HepG2 (cell line): ENCODE measurements around the gene GLYR1. TPM values are rescaled to one million over a fixed set of nuclear protein-coding genes. Genes with fewer than 3 reads are reported as not detected.
A peak's percentile ranks its signal among the peaks of the same experiment; 100 is the strongest.

ENCODE experiments used
- ATAD3A ChIP-seq: sonication (generic); formaldehyde crosslinking; IDR thresholded peaks from 2 replicates; pipeline ENCODE4 v1.4.0; 2020; ENCODE audit warnings: missing genetic modification reagents
- CHCHD3 ChIP-seq: sonication (generic); formaldehyde crosslinking; IDR thresholded peaks from 2 replicates; pipeline ENCODE4 v1.8.0; 2022; ENCODE audit warnings: mild to moderate bottlenecking, missing genetic modification reagents, moderate library complexity
- DBP ChIP-seq: sonication (generic); formaldehyde crosslinking; IDR thresholded peaks from 2 replicates; pipeline ENCODE4 v1.4.0; 2020; ENCODE audit warnings: missing genetic modification reagents; ENCODE audit errors: not compliant biosample characterization
- DMAP1 ChIP-seq: IDR thresholded peaks from 2 replicates; pipeline ENCODE4 v1.6.1; 2016
- IKZF1 ChIP-seq: fragments of 450-650 bp; IDR thresholded peaks from 2 replicates; pipeline ENCODE4 v1.7.1; 2016
- JUN ChIP-seq: sonication (generic); formaldehyde crosslinking; IDR thresholded peaks from 2 replicates; pipeline ENCODE4 v1.4.0; 2020; ENCODE audit warnings: mild to moderate bottlenecking, missing genetic modification reagents
- MEIS2 ChIP-seq: sonication (generic); formaldehyde crosslinking; IDR thresholded peaks from 2 replicates; pipeline ENCODE4 v1.9.0; 2021; ENCODE audit warnings: mild to moderate bottlenecking, missing genetic modification reagents
- NFAT5 ChIP-seq: sonication (generic); formaldehyde crosslinking; IDR thresholded peaks from 2 replicates; pipeline ENCODE4 v1.4.0; 2020; ENCODE audit warnings: missing genetic modification reagents
- NFRKB ChIP-seq: fragments of 450-650 bp; IDR thresholded peaks from 2 replicates; pipeline ENCODE4 v1.6.1; 2017
- PREB ChIP-seq: sonication (generic); formaldehyde crosslinking; IDR thresholded peaks from 2 replicates; pipeline ENCODE4 v1.4.0; 2020; ENCODE audit warnings: missing genetic modification reagents
- PRMT3 ChIP-seq: sonication (generic); formaldehyde crosslinking; IDR thresholded peaks from 2 replicates; pipeline ENCODE4 v1.8.1; 2022; ENCODE audit warnings: low read depth, mild to moderate bottlenecking, moderate library complexity, missing genetic modification reagents, borderline replicate concordance
- SATB2 ChIP-seq: sonication (generic); formaldehyde crosslinking; IDR thresholded peaks from 2 replicates; pipeline ENCODE4 v1.5.0; 2020; ENCODE audit warnings: missing genetic modification reagents
- SIN3A ChIP-seq: IDR thresholded peaks from 2 replicates; pipeline ENCODE4 v1.6.1; 2011; ENCODE audit warnings: low read depth, mild to moderate bottlenecking, control low read depth, low read length, borderline replicate concordance
- SPEN ChIP-seq: sonication (generic); formaldehyde crosslinking; IDR thresholded peaks from 2 replicates; pipeline ENCODE4 v1.5.1; 2020; ENCODE audit warnings: low read depth, mild to moderate bottlenecking, missing genetic modification reagents
- UBTF ChIP-seq: sonication (generic); formaldehyde crosslinking; IDR thresholded peaks from 2 replicates; pipeline ENCODE4 v1.4.0; 2020; ENCODE audit warnings: mild to moderate bottlenecking, missing genetic modification reagents
- ZBTB25 ChIP-seq: IDR thresholded peaks from 2 replicates; pipeline ENCODE4 v1.6.1; 2018; ENCODE audit warnings: missing genetic modification reagents
- ZFP37 ChIP-seq: sonication (generic); formaldehyde crosslinking; IDR thresholded peaks from 2 replicates; pipeline ENCODE4 v1.4.0; 2020; ENCODE audit warnings: missing genetic modification reagents, borderline replicate concordance
- ZNF510 ChIP-seq: sonication (generic); formaldehyde crosslinking; IDR thresholded peaks from 2 replicates; pipeline ENCODE4 v1.4.0; 2020; ENCODE audit warnings: low read depth, mild to moderate bottlenecking, missing genetic modification reagents
- ZNF614 ChIP-seq: IDR thresholded peaks from 2 replicates; pipeline ENCODE4 v1.6.1; 2018; ENCODE audit warnings: missing biosample characterization, missing genetic modification reagents, inconsistent platforms, borderline replicate concordance
- polyA plus RNA-seq, 8 experiments: library from polyadenylated mRNA; depleted of rRNA in 3 of 8; stranded (reverse) in 7 of 8; unstranded in 1 of 8; fragments of >200 nt; fragmentation: Illumina TruSeq in 4 of 8; extraction: Trizol in 4 of 8; gene quantifications; 2 replicates each; pipeline versions ENCODE4 v1.2.1 to v1.2.3, GENCODE V29; 2011 to 2016; ENCODE audit warnings: low read depth in 4 of 8, missing spikeins in 1 of 8, mixed read lengths in 1 of 8; ENCODE audit not compliant: insufficient read depth in 1 of 8
- total RNA-seq, 5 experiments: library from RNA; depleted of rRNA; stranded (reverse); fragments of >200 nt; fragmentation: Illumina TruSeq; extraction: Trizol; gene quantifications; 2 replicates each; pipeline ENCODE4 v1.2.3, GENCODE V29; 2016; ENCODE audit warnings: low read depth in 1 of 5

The GLYR1 gene
- total and polyA plus RNA-seq, 2 of the 13 experiments (the other 11 are each of a cell fraction or from before 2014, with no cell fraction given), result 28.3 to 48.7 TPM

- no peak for TF ChIP-seq ZFP37
- TF ChIP-seq PREB (CRISPR knock-in tag), result no peak
- peak; percentile 86 for TF ChIP-seq UBTF (CRISPR knock-in tag)
- TF ChIP-seq DBP (CRISPR knock-in tag), result peak; percentile 73
- no peak for TF ChIP-seq NFAT5
- peak; percentile 98; the same call in 1 of the 2 replicates for TF ChIP-seq ZBTB25 (CRISPR knock-in tag)
- TF ChIP-seq ZNF614, result no peak
- peak; percentile 72; the same call in 1 of the 2 replicates for TF ChIP-seq CHCHD3 (CRISPR knock-in tag)
- no peak; the same call in 1 of the 2 replicates for TF ChIP-seq SATB2 (CRISPR knock-in tag)
- TF ChIP-seq MEIS2 (CRISPR knock-in tag), result peak; percentile 20; the same call in 1 of the 2 replicates
- TF ChIP-seq DMAP1 (CRISPR knock-in tag), result peak; percentile 64; the same call in 1 of the 2 replicates
- no peak for TF ChIP-seq ATAD3A (CRISPR knock-in tag)
- no peak; the same call in 1 of the 2 replicates for TF ChIP-seq NFRKB
- TF ChIP-seq JUN, result peak; percentile 37; the same call in 1 of the 2 replicates
- TF ChIP-seq SIN3A, result peak; percentile 77; the same call in 1 of the 2 replicates
- no peak for TF ChIP-seq IKZF1
- no peak for TF ChIP-seq ZNF510 (CRISPR knock-in tag)
- no peak for TF ChIP-seq PRMT3
- no peak; the same call in 1 of the 2 replicates for TF ChIP-seq SPEN (CRISPR knock-in tag)
These were observed at the start of gene GLYR1, which contains the start of gene UBN1 (continued) for GRCh38 chr16:4846901-4847773.
